Activated naive CD4-positive, alpha-beta T cell treated with Interleukin-2 at 50 U/mL for 16 hours (primary cell): Measurements from ENCODE around the gene WDR48.

ENCODE experiments used
- DNase-seq: peaks from one replicate; pipeline ENCODE4 v3.0.0-alpha.2; 2020

The WDR48 gene

DNA sequence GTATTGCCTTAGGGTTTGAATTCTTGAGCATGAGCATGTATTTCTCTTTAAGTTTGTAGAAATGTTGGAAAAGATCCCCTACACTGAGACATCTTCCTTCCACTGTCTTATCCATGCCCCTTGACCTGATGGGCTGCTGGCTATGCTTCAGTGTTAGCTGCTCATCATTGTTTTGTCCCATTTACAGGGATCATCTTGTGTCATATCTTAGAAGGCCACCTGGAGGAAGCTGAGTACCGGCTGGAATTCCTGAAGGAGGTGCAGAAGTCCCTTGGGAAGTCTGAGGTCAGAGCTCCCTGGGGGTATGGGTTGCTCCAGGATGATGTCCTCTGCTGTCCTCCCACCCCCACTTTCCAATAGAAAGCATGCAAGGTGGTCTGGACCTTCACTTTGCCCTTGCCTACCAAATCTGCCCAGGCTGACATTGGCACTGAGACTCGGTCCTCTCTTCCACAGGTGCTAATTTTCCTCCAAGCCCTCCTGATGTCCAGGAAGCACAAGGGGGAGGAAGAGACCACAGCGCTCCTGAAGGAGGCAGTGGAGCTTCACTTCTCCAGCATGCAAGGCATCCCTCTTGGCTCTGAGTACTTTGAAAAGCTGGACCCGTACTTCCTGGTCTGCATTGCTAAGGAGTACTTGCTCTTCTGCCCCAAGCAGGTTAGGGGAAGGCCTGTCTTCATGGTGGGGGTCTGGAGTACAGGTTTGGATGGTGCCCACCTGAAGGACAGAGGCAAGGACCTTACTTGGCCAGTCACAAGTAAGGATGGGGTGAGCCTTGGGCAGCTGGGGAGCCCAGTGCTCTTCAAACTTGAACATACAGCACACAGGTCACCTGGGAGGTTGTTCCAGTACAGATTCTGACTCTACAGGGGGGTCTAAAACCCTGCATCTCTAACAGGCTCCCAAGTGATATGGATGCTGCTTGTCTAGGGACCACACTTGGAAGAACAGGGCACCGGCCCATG is 73.3 kb downstream of the WDR48 start:
- DNase-seq, result no peak

- DNase-seq, result no peak
Observed at GRCh38 chr3:39125841-39126500, 74.2 kb downstream of the WDR48 start.

- peak; percentile 35 for DNase-seq
Observed at GRCh38 chr3:39126532-39127071, 74.8 kb downstream of the WDR48 start.

DNA sequence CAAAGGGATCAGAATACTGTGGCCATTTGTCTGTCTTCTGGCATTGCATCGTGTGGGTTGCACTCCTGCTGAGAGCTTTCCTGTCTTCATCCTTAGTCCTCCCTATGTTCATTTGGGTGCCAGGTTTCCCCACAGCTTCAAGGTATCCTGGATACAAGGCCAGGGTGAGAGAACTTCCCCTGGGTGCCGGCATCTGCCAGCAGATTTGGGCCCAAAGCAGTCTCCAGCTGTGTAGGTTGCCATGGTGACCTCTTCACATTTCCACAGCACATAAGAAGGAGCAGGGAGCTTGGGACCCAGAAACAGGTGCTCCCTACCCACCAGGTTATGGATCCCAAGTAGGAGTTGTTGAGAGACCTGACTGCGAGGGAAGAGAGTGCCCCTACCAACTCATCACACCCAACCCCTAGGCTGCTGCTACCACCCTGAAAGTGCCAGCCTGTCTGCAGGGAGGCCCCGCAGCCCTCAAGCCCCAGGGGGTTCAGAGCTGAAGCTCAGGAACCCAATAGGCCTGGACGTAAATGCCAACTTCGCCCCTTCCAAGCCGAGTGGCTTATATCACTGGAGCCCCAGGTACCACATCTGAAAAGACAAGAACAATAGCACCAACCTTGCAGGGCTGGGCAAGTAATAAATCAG is 75.6 kb downstream of the WDR48 start:
- DNase-seq, result no peak

DNA sequence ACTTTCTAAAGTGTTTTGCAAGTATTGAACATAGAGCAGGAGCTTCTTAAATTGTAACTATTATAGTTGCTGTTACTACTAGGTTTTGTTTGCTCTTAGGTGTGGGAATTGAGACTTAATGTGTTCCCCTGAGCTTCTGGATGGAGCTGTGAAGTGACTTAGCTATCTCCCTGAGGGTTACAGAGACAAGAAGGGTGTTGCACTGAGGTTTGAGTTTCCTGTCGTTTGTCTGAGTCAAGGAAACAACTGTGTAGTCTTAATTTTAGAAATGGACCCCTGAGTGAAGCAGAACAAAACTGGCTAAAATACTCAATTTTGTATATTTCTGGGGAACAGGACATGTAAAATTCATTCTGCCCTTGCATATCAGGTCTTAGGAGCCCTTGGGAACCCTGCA is 76.1 kb downstream of the WDR48 start:
- DNase-seq, result no peak

GRCh38 chr3:39128951-39129350 is 77.1 kb downstream of the WDR48 start:
- no peak for DNase-seq

DNA sequence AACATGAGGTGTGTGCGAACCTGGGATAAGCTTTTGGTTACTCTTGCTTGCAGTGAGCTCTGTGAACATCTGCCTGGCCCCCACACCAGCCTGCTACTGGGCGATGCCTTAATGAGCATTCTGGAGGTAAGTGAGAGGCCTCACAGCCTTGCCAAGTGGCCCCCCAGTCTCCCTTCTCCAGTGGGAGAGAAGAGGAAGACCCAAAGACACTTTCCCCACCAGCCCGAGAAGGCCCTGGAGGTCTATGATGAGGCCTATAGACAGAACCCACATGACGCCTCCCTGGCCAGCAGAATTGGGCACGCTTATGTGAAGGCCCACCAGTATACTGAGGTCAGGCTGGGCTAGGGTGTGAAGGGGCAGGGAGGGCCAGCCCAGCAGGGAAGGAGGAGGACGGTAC is 78.2 kb downstream of the WDR48 start:
- no peak for DNase-seq

GRCh38 chr3:39130693-39131265 is 79.0 kb downstream of the WDR48 start:
- DNase-seq, result no peak

- no peak for DNase-seq
Observed at GRCh38 chr3:39132096-39133092, 80.6 kb downstream of the WDR48 start.

GRCh38 chr3:39133093-39133490 is 81.3 kb downstream of the WDR48 start:
- DNase-seq, result no peak

GRCh38 chr3:39133822-39134221 is 82.0 kb downstream of the WDR48 start:
- DNase-seq, result no peak

- DNase-seq, result no peak
Observed at GRCh38 chr3:39134305-39134704, 82.5 kb downstream of the WDR48 start.

DNA sequence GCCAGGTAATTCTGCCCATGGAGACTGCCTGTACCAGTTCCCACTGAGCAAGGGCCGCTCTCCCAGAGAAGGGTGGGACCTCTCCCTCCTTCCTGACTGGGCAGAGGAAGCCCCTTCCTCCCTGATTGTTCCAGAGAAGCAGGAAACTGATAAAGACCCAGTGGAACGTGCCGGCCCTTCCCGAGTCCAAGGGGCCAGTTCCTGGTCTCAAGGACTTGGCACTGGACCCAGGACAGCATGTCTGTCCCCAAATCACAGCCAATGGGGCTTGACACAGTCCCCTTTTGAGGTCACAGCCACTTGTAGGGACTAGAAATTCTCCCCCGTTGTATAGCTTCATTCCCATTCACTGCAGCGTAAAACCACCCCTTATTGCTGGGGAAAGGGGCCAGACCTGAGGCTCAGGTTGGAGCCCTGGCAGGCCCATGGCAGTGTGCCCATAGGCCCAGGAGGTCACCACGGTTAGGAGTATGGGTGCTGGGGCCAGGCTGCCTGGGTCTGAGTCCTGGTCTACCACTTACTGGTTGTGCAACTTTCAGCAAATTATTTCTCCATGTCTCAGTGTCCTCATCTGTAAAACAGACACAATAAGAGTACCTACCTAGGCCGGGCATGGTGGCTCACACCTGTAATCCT is 83.5 kb downstream of the WDR48 start:
- DNase-seq, result no peak

- DNase-seq, result no peak
Observed at GRCh38 chr3:39136533-39137434, 85.0 kb downstream of the WDR48 start.

- DNase-seq, result no peak
Observed at GRCh38 chr3:39137435-39137936, 85.7 kb downstream of the WDR48 start.

DNA sequence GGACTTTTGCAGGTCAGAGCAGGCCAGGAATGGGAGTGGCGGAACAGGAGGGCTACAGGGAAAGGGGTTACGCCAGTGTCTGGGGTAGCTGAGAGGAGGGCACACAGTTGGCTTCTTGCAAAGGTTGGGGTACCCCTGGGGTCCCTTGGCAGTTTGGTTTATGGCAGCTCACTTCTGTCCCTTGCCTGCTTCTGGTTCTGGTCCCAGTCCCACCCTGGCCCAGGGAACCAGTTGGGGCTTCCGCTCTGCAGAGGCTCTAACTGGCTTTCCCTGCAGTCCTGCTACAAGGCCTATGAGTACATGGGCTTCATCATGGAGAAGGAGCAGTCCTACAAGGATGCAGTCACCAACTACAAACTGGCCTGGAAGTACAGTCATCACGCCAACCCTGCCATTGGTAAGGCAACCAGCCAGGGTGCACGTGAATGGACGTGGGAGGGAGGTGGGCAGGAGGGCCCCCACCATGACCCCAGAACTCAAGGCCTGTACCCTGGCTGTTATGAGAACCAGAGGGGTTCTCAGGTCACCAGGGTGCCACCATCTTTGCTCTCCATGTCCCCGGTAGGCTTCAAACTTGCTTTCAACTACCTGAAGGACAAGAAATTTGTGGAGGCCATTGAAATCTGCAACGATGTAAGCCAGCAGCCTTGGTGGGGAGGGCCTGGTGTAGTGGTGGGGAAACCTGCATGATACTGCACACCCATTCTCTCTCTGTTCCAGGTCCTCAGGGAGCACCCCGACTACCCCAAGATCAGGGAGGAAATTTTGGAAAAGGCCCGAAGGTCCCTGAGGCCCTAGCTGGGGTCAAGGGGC is 86.4 kb downstream of the WDR48 start:
- DNase-seq, result no peak

GRCh38 chr3:39138804-39139415 is 87.1 kb downstream of the WDR48 start:
- DNase-seq, result no peak

GRCh38 chr3:39139442-39139841 is 87.6 kb downstream of the WDR48 start:
- no peak for DNase-seq
